HepG2 (cell line): ENCODE results near the gene NCDN. TPM values are rescaled to one million over a fixed set of nuclear protein-coding genes. Genes with fewer than 3 reads are reported as not detected.
A peak's percentile ranks its signal among the peaks of the same experiment; 100 is the strongest.

Source experiments
- ETV5 ChIP-seq: IDR thresholded peaks from 2 replicates; pipeline ENCODE4 v1.6.1; 2018; ENCODE audit warnings: missing biosample characterization, missing genetic modification reagents, inconsistent platforms, borderline replicate concordance
- HES4 ChIP-seq: sonication (generic); formaldehyde crosslinking; IDR thresholded peaks from 2 replicates; pipeline ENCODE4 v1.9.0; 2021; ENCODE audit warnings: mild to moderate bottlenecking, missing genetic modification reagents, borderline replicate concordance
- TAF1 ChIP-seq: sonication (generic); formaldehyde crosslinking; IDR thresholded peaks from 2 replicates; pipeline ENCODE4 v1.4.0; 2020; ENCODE audit warnings: missing genetic modification reagents
- ZNF263 ChIP-seq: sonication (generic); formaldehyde crosslinking; IDR thresholded peaks from 2 replicates; pipeline ENCODE4 v1.4.0; 2020; ENCODE audit warnings: missing genetic modification reagents
- ZNF563 ChIP-seq: sonication (generic); formaldehyde crosslinking; IDR thresholded peaks from 2 replicates; pipeline ENCODE4 v1.8.0; 2022; ENCODE audit warnings: mild to moderate bottlenecking, moderate library complexity, missing genetic modification reagents
- ZSCAN20 ChIP-seq: sonication (generic); formaldehyde crosslinking; IDR thresholded peaks from 2 replicates; pipeline ENCODE4 v1.4.0; 2020; ENCODE audit warnings: missing genetic modification reagents, mild to moderate bottlenecking, borderline replicate concordance
- polyA plus RNA-seq, 8 experiments: library from polyadenylated mRNA; depleted of rRNA in 3 of 8; stranded (reverse) in 7 of 8; unstranded in 1 of 8; fragments of >200 nt; fragmentation: Illumina TruSeq in 4 of 8; extraction: Trizol in 4 of 8; gene quantifications; 2 replicates each; pipeline versions ENCODE4 v1.2.1 to v1.2.3, GENCODE V29; 2011 to 2016; ENCODE audit warnings: low read depth in 4 of 8, missing spikeins in 1 of 8, mixed read lengths in 1 of 8; ENCODE audit not compliant: insufficient read depth in 1 of 8
- total RNA-seq, 5 experiments: library from RNA; depleted of rRNA; stranded (reverse); fragments of >200 nt; fragmentation: Illumina TruSeq; extraction: Trizol; gene quantifications; 2 replicates each; pipeline ENCODE4 v1.2.3, GENCODE V29; 2016; ENCODE audit warnings: low read depth in 1 of 5
- TF ChIP-seq, protein P1 (sequence below), 2 experiments: IDR thresholded peaks; 2 replicates each; pipeline ENCODE4 v1.6.1; 2011 to 2012; ENCODE audit warnings: low read length in 2 of 2, borderline replicate concordance in 1 of 2, low read depth in 1 of 2, mild to moderate bottlenecking in 1 of 2, moderate library complexity in 1 of 2
- TF ChIP-seq, protein P2 (sequence below): IDR thresholded peaks from 2 replicates; pipeline ENCODE4 v1.6.1; 2012; ENCODE audit warnings: low read depth, low read length, improper control_type of control experiment
- TF ChIP-seq, protein P3 (sequence below): sonication (generic); formaldehyde crosslinking; IDR thresholded peaks from 2 replicates; pipeline ENCODE4 v1.9.0; 2021; ENCODE audit warnings: missing genetic modification reagents, borderline replicate concordance
- TF ChIP-seq, protein P4 (sequence below): sonication (generic); formaldehyde crosslinking; IDR thresholded peaks from 2 replicates; pipeline ENCODE4 v1.5.1; 2020; ENCODE audit warnings: missing genetic modification reagents, mild to moderate bottlenecking, borderline replicate concordance
- TF ChIP-seq, protein P5 (sequence below): sonication (generic); formaldehyde crosslinking; IDR thresholded peaks from 2 replicates; pipeline ENCODE4 v1.5.0; 2020; ENCODE audit warnings: mild to moderate bottlenecking, missing genetic modification reagents, moderate library complexity

Gene NCDN
- total and polyA plus RNA-seq, 2 of the 13 experiments (the other 11 are each of a cell fraction or from before 2014, with no cell fraction given) = 6.6 to 9.3 TPM

DNA sequence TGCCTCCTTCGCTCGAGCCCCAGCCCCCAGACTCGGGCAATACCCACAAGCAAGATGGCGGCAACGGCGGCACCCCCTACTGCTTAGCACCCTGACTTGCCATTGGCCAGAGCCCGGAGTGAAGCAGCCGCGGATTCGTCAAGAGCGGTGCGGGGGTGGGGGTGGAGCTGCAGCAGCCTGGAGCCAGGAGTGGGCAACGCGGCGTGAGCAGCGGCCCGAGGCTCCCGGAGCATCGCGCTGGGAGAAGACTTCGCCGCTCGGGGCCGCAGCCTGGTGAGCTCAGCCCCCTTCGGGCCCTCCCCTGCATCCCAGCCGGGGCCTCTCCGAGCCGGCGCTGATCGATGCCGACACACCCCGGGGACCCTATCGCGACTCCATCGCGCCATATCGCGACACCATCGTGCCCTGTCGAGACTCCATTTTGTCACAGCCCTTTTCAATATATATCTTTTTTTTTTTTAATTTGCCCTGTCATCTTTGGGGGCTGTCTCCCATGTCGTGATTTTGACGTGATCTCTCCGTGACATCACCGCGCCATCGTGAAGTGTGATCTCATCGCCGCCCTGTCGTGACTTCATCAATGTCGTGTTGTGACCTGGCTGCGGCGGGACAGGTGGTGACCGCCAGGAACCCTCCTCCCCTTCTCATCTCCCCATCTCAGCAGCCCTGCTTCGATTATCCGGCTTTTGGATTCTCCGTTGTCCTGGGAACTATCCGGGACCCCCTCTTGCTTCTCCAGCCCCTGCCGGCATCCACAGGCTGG, at the start of gene NCDN (continued):
- TF ChIP-seq, protein P1, sequence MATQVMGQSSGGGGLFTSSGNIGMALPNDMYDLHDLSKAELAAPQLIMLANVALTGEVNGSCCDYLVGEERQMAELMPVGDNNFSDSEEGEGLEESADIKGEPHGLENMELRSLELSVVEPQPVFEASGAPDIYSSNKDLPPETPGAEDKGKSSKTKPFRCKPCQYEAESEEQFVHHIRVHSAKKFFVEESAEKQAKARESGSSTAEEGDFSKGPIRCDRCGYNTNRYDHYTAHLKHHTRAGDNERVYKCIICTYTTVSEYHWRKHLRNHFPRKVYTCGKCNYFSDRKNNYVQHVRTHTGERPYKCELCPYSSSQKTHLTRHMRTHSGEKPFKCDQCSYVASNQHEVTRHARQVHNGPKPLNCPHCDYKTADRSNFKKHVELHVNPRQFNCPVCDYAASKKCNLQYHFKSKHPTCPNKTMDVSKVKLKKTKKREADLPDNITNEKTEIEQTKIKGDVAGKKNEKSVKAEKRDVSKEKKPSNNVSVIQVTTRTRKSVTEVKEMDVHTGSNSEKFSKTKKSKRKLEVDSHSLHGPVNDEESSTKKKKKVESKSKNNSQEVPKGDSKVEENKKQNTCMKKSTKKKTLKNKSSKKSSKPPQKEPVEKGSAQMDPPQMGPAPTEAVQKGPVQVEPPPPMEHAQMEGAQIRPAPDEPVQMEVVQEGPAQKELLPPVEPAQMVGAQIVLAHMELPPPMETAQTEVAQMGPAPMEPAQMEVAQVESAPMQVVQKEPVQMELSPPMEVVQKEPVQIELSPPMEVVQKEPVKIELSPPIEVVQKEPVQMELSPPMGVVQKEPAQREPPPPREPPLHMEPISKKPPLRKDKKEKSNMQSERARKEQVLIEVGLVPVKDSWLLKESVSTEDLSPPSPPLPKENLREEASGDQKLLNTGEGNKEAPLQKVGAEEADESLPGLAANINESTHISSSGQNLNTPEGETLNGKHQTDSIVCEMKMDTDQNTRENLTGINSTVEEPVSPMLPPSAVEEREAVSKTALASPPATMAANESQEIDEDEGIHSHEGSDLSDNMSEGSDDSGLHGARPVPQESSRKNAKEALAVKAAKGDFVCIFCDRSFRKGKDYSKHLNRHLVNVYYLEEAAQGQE (IDR thresholded peaks at IDR 0.05; ENCODE audit: borderline replicate concordance in 1 of 2, low read depth in 1 of 2, low read length in 2 of 2) = peak in 1 of 2 experiments; percentile 48; a peak in 1 of 4 replicates
- peak; percentile 26; the same call in 1 of the 2 replicates for TF ChIP-seq TAF1 (CRISPR knock-in tag)
- TF ChIP-seq ZNF563 (CRISPR knock-in tag) = no peak
- peak; percentile 42; the same call in 1 of the 2 replicates for TF ChIP-seq ETV5 (CRISPR knock-in tag)
- TF ChIP-seq, protein P2, sequence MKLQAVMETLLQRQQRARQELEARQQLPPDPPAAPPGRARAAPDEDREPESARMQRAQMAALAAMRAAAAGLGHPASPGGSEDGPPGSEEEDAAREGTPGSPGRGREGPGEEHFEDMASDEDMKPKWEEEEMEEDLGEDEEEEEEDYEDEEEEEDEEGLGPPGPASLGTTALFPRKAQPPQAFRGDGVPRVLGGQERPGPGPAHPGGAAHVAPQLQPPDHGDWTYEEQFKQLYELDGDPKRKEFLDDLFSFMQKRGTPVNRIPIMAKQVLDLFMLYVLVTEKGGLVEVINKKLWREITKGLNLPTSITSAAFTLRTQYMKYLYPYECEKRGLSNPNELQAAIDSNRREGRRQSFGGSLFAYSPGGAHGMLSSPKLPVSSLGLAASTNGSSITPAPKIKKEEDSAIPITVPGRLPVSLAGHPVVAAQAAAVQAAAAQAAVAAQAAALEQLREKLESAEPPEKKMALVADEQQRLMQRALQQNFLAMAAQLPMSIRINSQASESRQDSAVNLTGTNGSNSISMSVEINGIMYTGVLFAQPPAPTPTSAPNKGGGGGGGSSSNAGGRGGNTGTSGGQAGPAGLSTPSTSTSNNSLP = 0 out of 2 replicates have a peak, but pooled peaks have one; percentile 26
- 0 out of 2 replicates have a peak, but pooled peaks have one; percentile 76 for TF ChIP-seq ZSCAN20
- TF ChIP-seq, protein P3, sequence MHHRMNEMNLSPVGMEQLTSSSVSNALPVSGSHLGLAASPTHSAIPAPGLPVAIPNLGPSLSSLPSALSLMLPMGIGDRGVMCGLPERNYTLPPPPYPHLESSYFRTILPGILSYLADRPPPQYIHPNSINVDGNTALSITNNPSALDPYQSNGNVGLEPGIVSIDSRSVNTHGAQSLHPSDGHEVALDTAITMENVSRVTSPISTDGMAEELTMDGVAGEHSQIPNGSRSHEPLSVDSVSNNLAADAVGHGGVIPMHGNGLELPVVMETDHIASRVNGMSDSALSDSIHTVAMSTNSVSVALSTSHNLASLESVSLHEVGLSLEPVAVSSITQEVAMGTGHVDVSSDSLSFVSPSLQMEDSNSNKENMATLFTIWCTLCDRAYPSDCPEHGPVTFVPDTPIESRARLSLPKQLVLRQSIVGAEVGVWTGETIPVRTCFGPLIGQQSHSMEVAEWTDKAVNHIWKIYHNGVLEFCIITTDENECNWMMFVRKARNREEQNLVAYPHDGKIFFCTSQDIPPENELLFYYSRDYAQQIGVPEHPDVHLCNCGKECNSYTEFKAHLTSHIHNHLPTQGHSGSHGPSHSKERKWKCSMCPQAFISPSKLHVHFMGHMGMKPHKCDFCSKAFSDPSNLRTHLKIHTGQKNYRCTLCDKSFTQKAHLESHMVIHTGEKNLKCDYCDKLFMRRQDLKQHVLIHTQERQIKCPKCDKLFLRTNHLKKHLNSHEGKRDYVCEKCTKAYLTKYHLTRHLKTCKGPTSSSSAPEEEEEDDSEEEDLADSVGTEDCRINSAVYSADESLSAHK (CRISPR knock-in tag) = no peak
- TF ChIP-seq, protein P4, sequence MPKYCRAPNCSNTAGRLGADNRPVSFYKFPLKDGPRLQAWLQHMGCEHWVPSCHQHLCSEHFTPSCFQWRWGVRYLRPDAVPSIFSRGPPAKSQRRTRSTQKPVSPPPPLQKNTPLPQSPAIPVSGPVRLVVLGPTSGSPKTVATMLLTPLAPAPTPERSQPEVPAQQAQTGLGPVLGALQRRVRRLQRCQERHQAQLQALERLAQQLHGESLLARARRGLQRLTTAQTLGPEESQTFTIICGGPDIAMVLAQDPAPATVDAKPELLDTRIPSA (CRISPR knock-in tag) = 0 out of 2 replicates have a peak, but pooled peaks have one; percentile 52
- TF ChIP-seq HES4 (CRISPR knock-in tag) = no peak
- TF ChIP-seq, protein P5, sequence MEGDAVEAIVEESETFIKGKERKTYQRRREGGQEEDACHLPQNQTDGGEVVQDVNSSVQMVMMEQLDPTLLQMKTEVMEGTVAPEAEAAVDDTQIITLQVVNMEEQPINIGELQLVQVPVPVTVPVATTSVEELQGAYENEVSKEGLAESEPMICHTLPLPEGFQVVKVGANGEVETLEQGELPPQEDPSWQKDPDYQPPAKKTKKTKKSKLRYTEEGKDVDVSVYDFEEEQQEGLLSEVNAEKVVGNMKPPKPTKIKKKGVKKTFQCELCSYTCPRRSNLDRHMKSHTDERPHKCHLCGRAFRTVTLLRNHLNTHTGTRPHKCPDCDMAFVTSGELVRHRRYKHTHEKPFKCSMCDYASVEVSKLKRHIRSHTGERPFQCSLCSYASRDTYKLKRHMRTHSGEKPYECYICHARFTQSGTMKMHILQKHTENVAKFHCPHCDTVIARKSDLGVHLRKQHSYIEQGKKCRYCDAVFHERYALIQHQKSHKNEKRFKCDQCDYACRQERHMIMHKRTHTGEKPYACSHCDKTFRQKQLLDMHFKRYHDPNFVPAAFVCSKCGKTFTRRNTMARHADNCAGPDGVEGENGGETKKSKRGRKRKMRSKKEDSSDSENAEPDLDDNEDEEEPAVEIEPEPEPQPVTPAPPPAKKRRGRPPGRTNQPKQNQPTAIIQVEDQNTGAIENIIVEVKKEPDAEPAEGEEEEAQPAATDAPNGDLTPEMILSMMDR (CRISPR knock-in tag) = 0 out of 2 replicates have a peak, but pooled peaks have one; percentile 12
- TF ChIP-seq ZNF263 (CRISPR knock-in tag) = peak; percentile 12; the same call in 1 of the 2 replicates
